IMR-90 (cell line): Measurements from ENCODE around the gene DMXL2. TPM values are rescaled to one million over a fixed set of nuclear protein-coding genes. Genes with fewer than 3 reads are reported as not detected.

Source experiments
- ATAC-seq: fragments of 200-7000 bp; cut with Tn5 transposase; 2 replicates; pipeline ENCODE4 v1.9.1; 2020; ENCODE audit warnings: low read depth, mild to moderate bottlenecking, moderate library complexity
- BruUV-seq: library from RNA; stranded (reverse); fragments of 400-500 nt; replicated peaks from 2 replicates; lab custom pipeline; 2021; lab: Mats Ljungman, UMichigan
- CTCF ChIA-PET: fragments of 300-600 bp; formaldehyde crosslinking; extraction: SDS; loops from one replicate; lab custom pipeline; 2021; ENCODE audit warnings: antibody characterized with exemption; lab: Yijun Ruan, JAX
- POLR2A ChIA-PET: fragments of 300-600 bp; sonication (Branson Sonifier 250); formaldehyde crosslinking; loops from one replicate; lab custom pipeline; 2022; ENCODE audit warnings: antibody characterized with exemption; ENCODE audit not compliant: unreplicated experiment; lab: Charles Lee
- DNase-seq: peaks from one replicate; pipeline ENCODE4 v3.0.0; 2013
- H2AFZ ChIP-seq: replicated peaks from 2 replicates; pipeline ENCODE3; 2013; ENCODE audit warnings: low read length, mild to moderate bottlenecking; ENCODE audit not compliant: poor library complexity
- H2AK5ac ChIP-seq: 2 replicates; pipeline ENCODE4 v1.6.1; 2013; ENCODE audit warnings: low read depth, low read length, inconsistent platforms
- H2AK9ac ChIP-seq: replicated peaks from 2 replicates; pipeline ENCODE3; 2013; ENCODE audit warnings: mild to moderate bottlenecking, low read depth, low read length, moderate library complexity; ENCODE audit not compliant: poor library complexity
- H2BK120ac ChIP-seq: 2 replicates; pipeline ENCODE4 v1.6.1; 2013; ENCODE audit warnings: low read depth, low read length, inconsistent platforms
- H2BK15ac ChIP-seq: 3 replicates; pipeline ENCODE4 v1.6.1; 2013; ENCODE audit warnings: low read depth, low read length, inconsistent platforms
- H2BK20ac ChIP-seq: 2 replicates; pipeline ENCODE4 v1.6.1; 2013; ENCODE audit warnings: low read depth, mild to moderate bottlenecking, inconsistent platforms, low read length, moderate library complexity
- H2BK5ac ChIP-seq: 2 replicates; pipeline ENCODE4 v1.6.1; 2013; ENCODE audit warnings: mild to moderate bottlenecking, low read depth, low read length, inconsistent platforms; ENCODE audit not compliant: poor library complexity, severe bottlenecking
- H3K14ac ChIP-seq: replicated peaks from 2 replicates; pipeline ENCODE4 v1.6.1; 2013; ENCODE audit warnings: low read depth, low read length, inconsistent platforms
- H3K18ac ChIP-seq: 2 replicates; pipeline ENCODE4 v1.6.1; 2013; ENCODE audit warnings: low read depth, low read length, control low read depth
- H3K23ac ChIP-seq: 2 replicates; pipeline ENCODE4 v1.6.1; 2013; ENCODE audit warnings: low read depth, low read length, inconsistent platforms
- H3K27ac ChIP-seq: 2 replicates; pipeline ENCODE4 v1.5.1; 2013; ENCODE audit warnings: mild to moderate bottlenecking, control low read depth, low read length; ENCODE audit not compliant: insufficient read depth
- H3K27me3 ChIP-seq: 2 replicates; pipeline ENCODE4 v1.6.1; 2013; ENCODE audit warnings: low read length; ENCODE audit not compliant: control insufficient read depth, insufficient read depth
- H3K36me3 ChIP-seq: 2 replicates; pipeline ENCODE4 v1.6.1; 2013; ENCODE audit warnings: low read length, mixed read lengths; ENCODE audit not compliant: control insufficient read depth, insufficient read depth
- H3K4ac ChIP-seq: 2 replicates; pipeline ENCODE4 v1.6.1; 2013; ENCODE audit warnings: low read depth, low read length, inconsistent platforms
- H3K4me1 ChIP-seq: 2 replicates; pipeline ENCODE4 v1.6.1; 2013; ENCODE audit warnings: low read length, mixed read lengths; ENCODE audit not compliant: control insufficient read depth, insufficient read depth
- H3K4me2 ChIP-seq: 2 replicates; pipeline ENCODE4 v1.6.1; 2013; ENCODE audit warnings: low read depth, mild to moderate bottlenecking, control low read depth, low read length, moderate library complexity
- H3K4me3 ChIP-seq: 2 replicates; pipeline ENCODE4 v1.5.1; 2013; ENCODE audit warnings: low read depth, mild to moderate bottlenecking, control low read depth, low read length, moderate library complexity; ENCODE audit not compliant: insufficient read depth
- H3K56ac ChIP-seq: 2 replicates; pipeline ENCODE4 v1.6.1; 2013; ENCODE audit warnings: low read length, inconsistent platforms; ENCODE audit not compliant: insufficient read depth; ENCODE audit errors: extremely low read depth
- H3K79me1 ChIP-seq, 2 experiments: 2 replicates each; pipeline ENCODE4 v1.6.1; 2013; ENCODE audit warnings: low read length in 2 of 2, inconsistent platforms in 1 of 2, low read depth in 1 of 2
- H3K9ac ChIP-seq: 2 replicates; pipeline ENCODE4 v1.6.1; 2013; ENCODE audit warnings: low read depth, low read length, control low read depth
- H3K9me1 ChIP-seq: 2 replicates; pipeline ENCODE4 v1.6.1; 2013; ENCODE audit warnings: low read length, inconsistent platforms; ENCODE audit not compliant: insufficient read depth
- H3K9me3 ChIP-seq: 2 replicates; pipeline ENCODE4 v1.6.1; 2013; ENCODE audit warnings: low read length; ENCODE audit not compliant: control insufficient read depth, insufficient read depth
- H4K20me1 ChIP-seq: 2 replicates; pipeline ENCODE4 v1.6.1; 2013; ENCODE audit warnings: low read length, inconsistent platforms; ENCODE audit not compliant: insufficient read depth
- H4K5ac ChIP-seq: 2 replicates; pipeline ENCODE4 v1.6.1; 2013; ENCODE audit warnings: mild to moderate bottlenecking, low read depth, low read length, control low read depth
- H4K8ac ChIP-seq, 2 experiments: 2 replicates each; pipeline ENCODE4 v1.6.1; 2013; ENCODE audit warnings: low read depth in 2 of 2, low read length in 2 of 2, control low read depth in 1 of 2, inconsistent platforms in 1 of 2
- H4K91ac ChIP-seq: 2 replicates; pipeline ENCODE4 v1.6.1; 2013; ENCODE audit warnings: low read depth, low read length, inconsistent platforms; ENCODE audit not compliant: insufficient read depth
- BHLHE40 ChIP-seq: fragments of 150-350 bp; IDR thresholded peaks from 2 replicates; pipeline ENCODE4 v1.6.1; 2016; ENCODE audit warnings: mild to moderate bottlenecking, low read depth, low read length
- CEBPB ChIP-seq: IDR thresholded peaks from 2 replicates; pipeline ENCODE4 v1.6.1; 2012; ENCODE audit warnings: low read depth, low read length, improper control_type of control experiment
- CHD1 ChIP-seq: IDR thresholded peaks from 2 replicates; pipeline ENCODE4 v1.6.1; 2012; ENCODE audit warnings: low read depth, low read length, improper control_type of control experiment
- CTCF ChIP-seq: conservative IDR thresholded peaks from 2 replicates; pipeline ENCODE4 v1.5.1; 2012; ENCODE audit warnings: mild to moderate bottlenecking, low read depth, low read length, improper control_type of control experiment
- ELK1 ChIP-seq: fragments of 150-350 bp; IDR thresholded peaks from 2 replicates; pipeline ENCODE4 v1.6.1; 2016; ENCODE audit warnings: low read depth, mild to moderate bottlenecking, low read length, moderate library complexity, borderline replicate concordance
- FOS ChIP-seq: fragments of 150-350 bp; IDR thresholded peaks from 2 replicates; pipeline ENCODE4 v1.6.1; 2016; ENCODE audit warnings: low read depth, low read length
- MAZ ChIP-seq: IDR thresholded peaks from 2 replicates; pipeline ENCODE4 v1.6.1; 2012; ENCODE audit warnings: low read depth, mild to moderate bottlenecking, low read length, improper control_type of control experiment, moderate library complexity, borderline replicate concordance
- MXI1 ChIP-seq: IDR thresholded peaks from 2 replicates; pipeline ENCODE4 v1.6.1; 2012; ENCODE audit warnings: low read depth, mild to moderate bottlenecking, low read length, moderate library complexity, borderline replicate concordance
- NFE2L2 ChIP-seq: fragments of 150-350 bp; IDR thresholded peaks from 2 replicates; pipeline ENCODE4 v1.6.1; 2016; ENCODE audit warnings: low read depth, mild to moderate bottlenecking, low read length
- POLR2A ChIP-seq: IDR thresholded peaks from 2 replicates; pipeline ENCODE4 v1.6.1; 2012; ENCODE audit warnings: mild to moderate bottlenecking, low read depth, low read length
- RAD21 ChIP-seq: IDR thresholded peaks from 2 replicates; pipeline ENCODE4 v1.6.1; 2012; ENCODE audit warnings: low read length, improper control_type of control experiment
- RFX5 ChIP-seq: IDR thresholded peaks from 2 replicates; pipeline ENCODE4 v1.8.0; 2012; ENCODE audit warnings: low read depth, mild to moderate bottlenecking, low read length, moderate library complexity
- SMC3 ChIP-seq: fragments of 150-350 bp; IDR thresholded peaks from 2 replicates; pipeline ENCODE4 v1.6.1; 2016; ENCODE audit warnings: low read depth, mild to moderate bottlenecking, antibody characterized with exemption, low read length, moderate library complexity
- USF2 ChIP-seq: fragments of 150-350 bp; IDR thresholded peaks from 2 replicates; pipeline ENCODE4 v1.6.1; 2017; ENCODE audit warnings: mild to moderate bottlenecking, antibody characterized with exemption, low read length, low read depth
- WGBS, 2 experiments: methylation state at CpG; one replicate each; pipeline versions ENCODE4 v1.1.5 to v1.1.7; 2013; ENCODE audit warnings: missing lambda C conversion rate in 2 of 2; ENCODE audit not compliant: insufficient read length in 1 of 2; ENCODE audit errors: extremely low coverage in 2 of 2; 5-methylcytosine and 5-hydroxymethylcytosine counted together
- dilution Hi-C: fragments of 300-500 bp; cut with HindIII; formaldehyde crosslinking; loops from one replicate; pipeline ENCODE4 v1.14.3; 2018; ENCODE audit warnings: low sequenced_read_pairs; ENCODE audit not compliant: unreplicated experiment
- in situ Hi-C: fragments of 300-500 bp; cut with MboI; formaldehyde crosslinking; loops from 3 replicates; pipeline ENCODE4 v1.14.3; 2019; ENCODE audit warnings: low sequenced_read_pairs, inconsistent platforms, mixed read lengths
- intact Hi-C: fragments of 100-400 bp; cut with micrococcal nuclease; formaldehyde crosslinking; loops from 2 replicates; pipeline ENCODE4 v1.10.0; 2022
- polyA plus RNA-seq, 3 experiments: library from polyadenylated mRNA; depleted of rRNA; stranded (reverse); fragments of >200 nt; gene quantifications; 2 replicates each; pipeline ENCODE4 v1.2.3, GENCODE V29; 2012; ENCODE audit warnings: low replicate concordance in 1 of 3
- total RNA-seq: library from RNA; depleted of rRNA; stranded (reverse); fragments of >200 nt; gene quantifications from 2 replicates; pipeline ENCODE4 v1.2.3, GENCODE V29; 2012

Gene DMXL2
- total and polyA plus RNA-seq, 2 of the 4 experiments (the other 2 are of a cell fraction) = 9.7 to 21.9 TPM

- no peak overlapping the region for H4K91ac ChIP-seq
- no peaks in the 10 kb centered on the region for H3K9me1 ChIP-seq
- in situ Hi-C loops (no loop called here), dilution Hi-C loops (no loop called here), intact Hi-C loops (no loop called here)
- H3K14ac ChIP-seq = no peak overlapping the region
- ChIA-PET POLR2A (interaction anchor here (0.6 kb wide), 1 partner anchor 505 kb away, joined by 3 read pairs; no protein-coding TSS in a partner anchor), CTCF (no interaction called here)
- H3K9me3 ChIP-seq = no peaks in the 10 kb centered on the region
- H4K20me1 ChIP-seq = no peaks in the 10 kb centered on the region
- no peak overlapping the region for H2AFZ ChIP-seq
- no peak overlapping the region for H4K5ac ChIP-seq
- H3K4ac ChIP-seq = no peak overlapping the region
- no TSS peak for BruUV-seq
- H3K4me2 ChIP-seq = no peak overlapping the region
- DNase-seq = no peak
- H3K4me1 ChIP-seq = no peaks in the 10 kb centered on the region
- H3K56ac ChIP-seq = no peak overlapping the region
- TF ChIP-seq POLR2A (no peak), ELK1 (no peak), RFX5 (no peak), USF2 (no peak), MAZ (no peak), BHLHE40 (no peak), CTCF (no peak), CHD1 (no peak), NFE2L2 (no peak), FOS (no peak), SMC3 (no peak), MXI1 (no peak), CEBPB (no peak), RAD21 (no peak)
- H3K9ac ChIP-seq = no peak overlapping the region
- H3K79me1 ChIP-seq = no peaks in the 10 kb centered on the region
- no peak overlapping the region for H3K27ac ChIP-seq
- no peak overlapping the region for H2AK9ac ChIP-seq
- H3K27me3 ChIP-seq = no peaks in the 10 kb centered on the region
- no peak for ATAC-seq
- no peak overlapping the region for H2AK5ac ChIP-seq
- H3K36me3 ChIP-seq = no peaks in the 10 kb centered on the region
- H2BK20ac ChIP-seq = no peak overlapping the region
- H3K4me3 ChIP-seq = no peak overlapping the region
- no peak overlapping the region for H3K23ac ChIP-seq
- no peak overlapping the region for H3K18ac ChIP-seq
- no peak overlapping the region for H4K8ac ChIP-seq
- H2BK15ac ChIP-seq = no peak overlapping the region
- WGBS, 2 experiments = no CpG with 5 or more reads among the region's 1 CpG
- no peak overlapping the region for H2BK5ac ChIP-seq
- H2BK120ac ChIP-seq = no peak overlapping the region
Observed at GRCh38 chr15:51516291-51516690, 106.3 kb downstream of the DMXL2 start.
